Natural killer cell (primary cell): Measurements from ENCODE around the gene VWA3B. TPM values are rescaled to one million over a fixed set of nuclear protein-coding genes. Genes with fewer than 3 reads are reported as not detected.
"Not testable (repeated sequence)": the region's sequence is repeated elsewhere in the genome, so short reads cannot be mapped to it uniquely, and the experiment has no call there.

Experiments
- ATAC-seq, 3 donors: fragments of 150-1000 bp in 2 of 3; fragments of 200-7000 bp in 1 of 3; cut with Tn5 transposase; 1 replicate in 1 of 3; 2 replicates in 2 of 3; pipeline ENCODE4 v1.10.0; 2021; ENCODE audit warnings: mild to moderate bottlenecking in 2 of 3, moderate library complexity in 2 of 3
- DNase-seq, 2 donors: peaks; one replicate each; pipeline versions ENCODE4 v3.0.0 to v3.0.0-alpha.2; 2013 to 2021; ENCODE audit warnings: mixed read lengths in 1 of 2
- H3K27ac ChIP-seq: one replicate; pipeline ENCODE4 v1.5.1; 2013; ENCODE audit warnings: mild to moderate bottlenecking, low read length
- H3K27me3 ChIP-seq: one replicate; pipeline ENCODE4 v1.6.1; 2013; ENCODE audit warnings: low read length; ENCODE audit not compliant: control insufficient read depth, insufficient read depth
- H3K36me3 ChIP-seq: one replicate; pipeline ENCODE4 v1.6.1; 2013; ENCODE audit warnings: low read length; ENCODE audit not compliant: control insufficient read depth, insufficient read depth
- H3K4me1 ChIP-seq: one replicate; pipeline ENCODE4 v1.6.1; 2013; ENCODE audit warnings: low read length; ENCODE audit not compliant: control insufficient read depth, insufficient read depth
- H3K4me3 ChIP-seq: one replicate; pipeline ENCODE4 v1.5.1; 2013; ENCODE audit warnings: low read length
- H3K9me3 ChIP-seq: one replicate; pipeline ENCODE4 v1.6.1; 2013; ENCODE audit warnings: low read length; ENCODE audit not compliant: control insufficient read depth, insufficient read depth
- H3K27ac Mint-ChIP-seq, 2 donors: one replicate each; pipeline ENCODE4 v1.8.0; 2022; ENCODE audit warnings: mild to moderate bottlenecking in 2 of 2, mixed read lengths in 2 of 2, moderate library complexity in 1 of 2
- H3K27me3 Mint-ChIP-seq, 2 donors: one replicate each; pipeline ENCODE4 v1.8.0; 2022; ENCODE audit warnings: low read depth in 2 of 2, mixed read lengths in 2 of 2
- H3K36me3 Mint-ChIP-seq: one replicate; pipeline ENCODE4 v1.8.0; 2022; ENCODE audit warnings: mixed read lengths
- H3K4me1 Mint-ChIP-seq, 2 donors: one replicate each; pipeline ENCODE4 v1.8.0; 2022; ENCODE audit warnings: mixed read lengths in 2 of 2
- H3K4me3 Mint-ChIP-seq: one replicate; pipeline ENCODE4 v1.8.0; 2022; ENCODE audit warnings: mild to moderate bottlenecking, moderate library complexity, mixed read lengths
- H3K9me3 Mint-ChIP-seq, 2 donors: one replicate each; pipeline ENCODE4 v1.8.0; 2022; ENCODE audit warnings: mixed read lengths in 2 of 2
- WGBS: methylation state at CpG from one replicate; pipeline ENCODE4 v1.1.7; 2013; ENCODE audit warnings: missing lambda C conversion rate; ENCODE audit not compliant: insufficient coverage; 5-methylcytosine and 5-hydroxymethylcytosine counted together
- intact Hi-C: fragments of 100-400 bp; cut with micrococcal nuclease; formaldehyde crosslinking; loops from one replicate; pipeline ENCODE4 v1.14.2; 2022
- total RNA-seq, 4 donors: library from RNA; stranded (reverse); fragments of 120-200 nt in 1 of 4; gene quantifications; one replicate each; pipeline versions ENCODE4 v1.2.3 to v1.2.4, GENCODE V29; 2013 to 2022
- TF ChIP-seq, protein P1 (sequence below): fragments of 200-600 bp; IDR thresholded peaks from one replicate; pipeline ENCODE4 v1.8.0; 2022; ENCODE audit warnings: antibody characterized with exemption

VWA3B gene
- total RNA-seq, 3 donors from 2014 or later (not counting 1 experiment from before 2014, with no cell fraction given): not detected

DNA sequence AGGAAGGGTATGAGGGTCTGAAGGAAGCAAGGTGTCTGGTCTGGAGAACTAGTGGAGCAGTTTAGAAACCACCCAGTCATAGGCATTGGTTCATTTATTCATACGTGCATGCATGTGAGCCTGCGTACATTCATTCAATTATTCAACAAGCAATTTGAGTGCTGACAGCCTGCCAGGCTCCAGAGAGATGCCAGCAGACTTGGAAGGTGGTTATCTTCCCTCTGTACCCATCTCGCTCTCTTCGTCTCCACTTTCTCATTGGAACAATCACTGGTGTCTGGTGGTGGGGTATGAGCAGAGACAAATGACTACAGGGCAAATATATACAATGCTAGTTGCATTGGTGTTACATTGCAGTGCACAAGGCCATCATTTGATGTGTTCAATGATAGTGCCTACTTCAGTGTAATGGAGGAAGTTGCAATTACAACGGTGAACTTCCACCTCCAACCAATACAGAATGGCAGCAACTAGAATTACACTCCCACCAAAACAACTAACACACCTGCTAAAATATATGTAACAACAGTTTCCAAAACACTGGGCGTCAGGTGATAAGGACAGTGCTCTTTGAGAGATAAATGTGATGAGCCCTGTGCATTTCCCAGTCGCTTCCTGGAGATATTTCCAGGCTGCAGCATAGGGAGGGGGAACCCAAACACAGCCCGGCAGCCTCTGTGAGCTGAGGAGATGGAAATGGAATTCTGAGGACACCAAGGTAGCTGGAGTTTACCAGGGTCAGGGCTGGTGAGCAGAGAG, 226.7 kb downstream of the VWA3B start:
- peaks cover 0 to 2% of the 10 kb centered on the region in 2 donors for H3K9me3 Mint-ChIP-seq
- Histone ChIP-seq H3K27me3 (peaks cover 3% of the 10 kb centered on the region), H3K27ac (no peak overlapping the region), H3K36me3 (no peaks in the 10 kb centered on the region), H3K9me3 (no peaks in the 10 kb centered on the region), H3K4me3 (no peak overlapping the region), H3K4me1 (no peaks in the 10 kb centered on the region)
- no peak overlapping the region for H3K4me3 Mint-ChIP-seq
- 88% methylated on average over 7 of the region's 8 CpGs for WGBS
- DNase-seq (no peak), ATAC-seq (no peak)
- H3K36me3 Mint-ChIP-seq: no peaks in the 10 kb centered on the region
- H3K27ac Mint-ChIP-seq: no peak overlapping the region
- intact Hi-C loops: no loop called here
- H3K4me1 Mint-ChIP-seq: no peaks in the 10 kb centered on the region
- H3K27me3 Mint-ChIP-seq: peaks cover 33 to 49% of the 10 kb centered on the region in 2 donors
- TF ChIP-seq, protein P1, sequence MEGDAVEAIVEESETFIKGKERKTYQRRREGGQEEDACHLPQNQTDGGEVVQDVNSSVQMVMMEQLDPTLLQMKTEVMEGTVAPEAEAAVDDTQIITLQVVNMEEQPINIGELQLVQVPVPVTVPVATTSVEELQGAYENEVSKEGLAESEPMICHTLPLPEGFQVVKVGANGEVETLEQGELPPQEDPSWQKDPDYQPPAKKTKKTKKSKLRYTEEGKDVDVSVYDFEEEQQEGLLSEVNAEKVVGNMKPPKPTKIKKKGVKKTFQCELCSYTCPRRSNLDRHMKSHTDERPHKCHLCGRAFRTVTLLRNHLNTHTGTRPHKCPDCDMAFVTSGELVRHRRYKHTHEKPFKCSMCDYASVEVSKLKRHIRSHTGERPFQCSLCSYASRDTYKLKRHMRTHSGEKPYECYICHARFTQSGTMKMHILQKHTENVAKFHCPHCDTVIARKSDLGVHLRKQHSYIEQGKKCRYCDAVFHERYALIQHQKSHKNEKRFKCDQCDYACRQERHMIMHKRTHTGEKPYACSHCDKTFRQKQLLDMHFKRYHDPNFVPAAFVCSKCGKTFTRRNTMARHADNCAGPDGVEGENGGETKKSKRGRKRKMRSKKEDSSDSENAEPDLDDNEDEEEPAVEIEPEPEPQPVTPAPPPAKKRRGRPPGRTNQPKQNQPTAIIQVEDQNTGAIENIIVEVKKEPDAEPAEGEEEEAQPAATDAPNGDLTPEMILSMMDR: no peak

DNA sequence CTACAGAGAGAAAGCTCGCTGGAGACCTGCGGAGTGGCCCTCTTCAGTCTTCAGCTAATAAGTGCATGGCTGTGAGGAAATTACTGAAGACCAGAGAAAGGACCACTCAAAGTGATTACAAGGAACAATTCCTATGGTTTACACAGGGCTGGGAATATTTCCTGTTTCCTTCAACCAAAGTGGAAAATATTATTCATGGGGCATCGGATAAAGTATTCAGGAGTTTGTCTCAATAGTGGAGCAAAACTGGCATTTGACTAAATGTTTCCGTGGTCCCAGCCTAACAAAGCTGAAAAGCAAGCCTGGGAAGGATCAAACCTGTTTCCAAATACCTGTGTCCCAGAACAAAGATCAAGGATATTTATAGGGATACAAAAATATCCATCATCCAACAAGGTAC, 227.3 kb downstream of the VWA3B start:
- no peak for DNase-seq
- H3K4me3 Mint-ChIP-seq: no peak overlapping the region
- intact Hi-C loops: no loop called here
- no peak overlapping the region for H3K27ac ChIP-seq
- TF ChIP-seq, protein P1: no peak
- H3K4me1 ChIP-seq: no peaks in the 10 kb centered on the region
- H3K9me3 ChIP-seq: no peaks in the 10 kb centered on the region
- 80% methylated on average over 4 of the region's 4 CpGs for WGBS
- H3K27me3 ChIP-seq: peaks cover 3% of the 10 kb centered on the region
- no peak overlapping the region for H3K4me3 ChIP-seq
- no peaks in the 10 kb centered on the region for H3K36me3 Mint-ChIP-seq
- peaks cover 0 to 2% of the 10 kb centered on the region in 2 donors for H3K9me3 Mint-ChIP-seq
- no peaks in the 10 kb centered on the region for H3K36me3 ChIP-seq
- H3K4me1 Mint-ChIP-seq: no peaks in the 10 kb centered on the region
- ATAC-seq: no peak
- no peak overlapping the region for H3K27ac Mint-ChIP-seq
- peaks cover 37 to 48% of the 10 kb centered on the region in 2 donors for H3K27me3 Mint-ChIP-seq

DNA sequence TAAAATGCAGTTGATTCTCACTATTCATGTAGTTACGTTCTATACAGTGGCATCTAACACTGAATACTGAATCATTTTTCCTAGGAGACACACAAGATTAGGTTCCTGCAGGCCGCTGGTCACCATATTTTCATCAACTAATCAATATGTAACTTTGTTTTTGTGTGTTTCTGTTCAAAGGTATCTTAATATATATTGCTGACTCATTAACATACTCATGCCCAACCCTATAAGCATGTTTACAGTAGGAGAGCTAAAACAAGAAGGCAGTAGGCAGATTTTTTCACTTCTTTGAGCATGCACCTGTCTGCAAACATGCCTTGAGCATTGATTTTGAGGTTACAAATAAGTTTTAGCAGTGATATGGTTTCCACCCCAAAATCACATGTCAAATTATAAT, 229.0 kb downstream of the VWA3B start:
- peaks cover 8% of the 10 kb centered on the region for H3K36me3 Mint-ChIP-seq
- H3K27ac ChIP-seq: no peak overlapping the region
- no peak for DNase-seq
- H3K4me3 ChIP-seq: no peak overlapping the region
- H3K4me1 ChIP-seq: no peaks in the 10 kb centered on the region
- no peak overlapping the region for H3K27ac Mint-ChIP-seq
- TF ChIP-seq, protein P1: no peak
- no peak for ATAC-seq
- H3K4me3 Mint-ChIP-seq: no peak overlapping the region
- H3K27me3 Mint-ChIP-seq: peaks cover 35 to 39% of the 10 kb centered on the region in 2 donors
- peaks cover 2 to 9% of the 10 kb centered on the region in 2 donors for H3K9me3 Mint-ChIP-seq
- no peaks in the 10 kb centered on the region for H3K4me1 Mint-ChIP-seq
- no peaks in the 10 kb centered on the region for H3K36me3 ChIP-seq
- intact Hi-C loops: no loop called here
- H3K27me3 ChIP-seq: peaks cover 3% of the 10 kb centered on the region
- 71% methylated on average over 1 of the region's 2 CpGs for WGBS
- peaks cover 13% of the 10 kb centered on the region for H3K9me3 ChIP-seq

DNA sequence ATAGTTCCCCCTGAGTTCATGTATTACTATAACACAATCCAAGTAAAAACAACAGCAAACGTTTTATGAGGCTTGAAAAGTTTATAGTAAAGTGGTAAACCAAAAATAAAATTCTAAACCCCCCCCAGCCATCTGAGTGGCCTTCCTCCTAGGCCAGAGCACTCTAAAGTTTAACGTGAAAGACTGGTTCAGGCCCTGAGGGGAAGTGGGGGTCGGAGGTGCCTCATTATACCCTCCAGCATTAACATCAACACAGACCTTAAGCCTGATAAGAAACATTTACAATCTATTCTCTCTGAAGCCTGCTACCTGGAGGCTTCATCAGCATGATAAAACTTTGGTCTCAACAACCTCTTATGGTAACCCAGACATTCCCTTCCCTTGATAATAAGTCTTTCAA, 230.2 kb downstream of the VWA3B start:
- Mint-ChIP-seq H3K27ac (no peak overlapping the region), H3K4me1 (no peaks in the 10 kb centered on the region), H3K27me3 (peaks cover 36 to 46% of the 10 kb centered on the region in 2 donors), H3K4me3 (no peak overlapping the region), H3K9me3 (peaks cover 2 to 9% of the 10 kb centered on the region in 2 donors), H3K36me3 (peaks cover 13% of the 10 kb centered on the region)
- Histone ChIP-seq H3K36me3 (no peaks in the 10 kb centered on the region), H3K4me1 (no peaks in the 10 kb centered on the region), H3K4me3 (no peak overlapping the region), H3K27ac (no peak overlapping the region), H3K27me3 (peaks cover 3% of the 10 kb centered on the region), H3K9me3 (peaks cover 18% of the 10 kb centered on the region)
- no CpG with 5 or more reads among the region's 3 CpGs for WGBS
- ATAC-seq (no peak), DNase-seq (no peak)
- intact Hi-C loops: no loop called here
- TF ChIP-seq, protein P1: no peak

DNA sequence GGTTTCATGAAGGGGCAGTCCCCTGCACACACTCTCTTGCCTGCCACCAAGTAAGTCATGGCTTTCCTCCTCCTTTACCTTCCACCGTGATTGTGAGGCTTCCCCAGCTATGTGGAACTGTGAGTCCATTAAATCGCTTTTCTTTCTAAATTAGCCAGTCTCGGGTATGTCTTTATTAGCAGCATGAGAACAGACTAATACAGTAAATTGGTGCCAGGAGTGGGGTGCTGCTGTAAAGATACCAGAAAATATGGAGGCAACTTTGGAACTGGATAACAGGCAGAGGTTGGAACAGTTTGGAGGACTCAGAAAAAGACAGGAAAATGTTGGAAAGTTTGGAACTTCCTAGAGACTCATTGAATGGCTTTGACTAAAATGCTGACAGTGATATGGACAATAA, 233.2 kb downstream of the VWA3B start:
- H3K4me1 ChIP-seq, H3K27ac Mint-ChIP-seq, DNase-seq, H3K27ac ChIP-seq, H3K4me1 Mint-ChIP-seq, H3K4me3 ChIP-seq, ATAC-seq, H3K36me3 ChIP-seq, H3K4me3 Mint-ChIP-seq, intact Hi-C loops, H3K27me3 ChIP-seq: not testable (repeated sequence)
- peaks cover 31 to 38% of the 10 kb centered on the region in 2 donors for H3K27me3 Mint-ChIP-seq
- peaks cover 2 to 12% of the 10 kb centered on the region in 2 donors for H3K9me3 Mint-ChIP-seq
- 99% methylated on average over 3 of the region's 3 CpGs for WGBS
- peaks cover 18% of the 10 kb centered on the region for H3K9me3 ChIP-seq
- H3K36me3 Mint-ChIP-seq: peaks cover 13% of the 10 kb centered on the region
